Smooth muscle cell (in vitro differentiated cells): ENCODE measurements around the gene BEX4. TPM values are rescaled to one million over a fixed set of nuclear protein-coding genes. Genes with fewer than 3 reads are reported as not detected.
"Not testable (repeated sequence)": the region's sequence is repeated elsewhere in the genome, so short reads cannot be mapped to it uniquely, and the experiment has no call there.

Experiments
- DNase-seq: peaks from one replicate; lab custom pipeline; 2025; ENCODE audit not compliant: unreplicated experiment; lab: John Stamatoyannopoulos, UW
- H2AFZ ChIP-seq: fragments of 200-600 bp; sonication (generic); 2 replicates; pipeline ENCODE4 v1.6.0; 2016; ENCODE audit warnings: antibody characterized with exemption, low read depth, mild to moderate bottlenecking
- H3F3A ChIP-seq: fragments of 200-600 bp; sonication (generic); 2 replicates; pipeline ENCODE4 v1.6.0; 2017; ENCODE audit warnings: antibody characterized with exemption, low read depth
- H3K27ac ChIP-seq: fragments of 200-600 bp; sonication (generic); 2 replicates; pipeline ENCODE4 v1.5.1; 2016; ENCODE audit warnings: low read depth, mild to moderate bottlenecking
- H3K27me3 ChIP-seq: fragments of 200-600 bp; sonication (generic); 2 replicates; pipeline ENCODE4 v1.6.1; 2016; ENCODE audit warnings: low read depth, mild to moderate bottlenecking
- H3K36me3 ChIP-seq: fragments of 200-600 bp; sonication (generic); 2 replicates; pipeline ENCODE4 v1.5.1; 2016; ENCODE audit warnings: low read depth
- H3K4me1 ChIP-seq: fragments of 200-600 bp; sonication (generic); 2 replicates; pipeline ENCODE4 v1.5.1; 2016; ENCODE audit warnings: low read depth
- H3K4me2 ChIP-seq: fragments of 200-600 bp; sonication (generic); 2 replicates; pipeline ENCODE4 v1.6.0; 2016; ENCODE audit warnings: mild to moderate bottlenecking
- H3K4me3 ChIP-seq: fragments of 200-600 bp; sonication (generic); 2 replicates; pipeline ENCODE4 v1.5.1; 2016; ENCODE audit warnings: mild to moderate bottlenecking
- H3K79me2 ChIP-seq: fragments of 200-600 bp; sonication (generic); 2 replicates; pipeline ENCODE4 v1.6.0; 2016; ENCODE audit warnings: low read depth, mild to moderate bottlenecking
- H3K9ac ChIP-seq: fragments of 200-600 bp; sonication (generic); 2 replicates; pipeline ENCODE4 v1.6.0; 2016; ENCODE audit warnings: low read depth
- H3K9me3 ChIP-seq: fragments of 200-600 bp; sonication (generic); replicated peaks from 2 replicates; pipeline ENCODE4 v1.5.1; 2016; ENCODE audit warnings: low read depth
- H4K20me1 ChIP-seq: fragments of 200-600 bp; sonication (generic); 2 replicates; pipeline ENCODE4 v1.6.0; 2016; ENCODE audit warnings: low read depth
- CTCF ChIP-seq: fragments of 200-600 bp; sonication (generic); IDR thresholded peaks from 2 replicates; pipeline ENCODE4 v1.5.1; 2017; ENCODE audit warnings: borderline replicate concordance, mild to moderate bottlenecking, antibody characterized with exemption; ENCODE audit not compliant: insufficient read depth, poor library complexity, severe bottlenecking
- WGBS: methylation state at CpG from one replicate; pipeline ENCODE4 v1.1.7; 2016; ENCODE audit warnings: low lambda C conversion rate; 5-methylcytosine and 5-hydroxymethylcytosine counted together
- polyA plus RNA-seq: library from polyadenylated mRNA; unstranded; fragments of >200 nt; fragmentation: Nextera tagmentation; extraction: Ambion mirVana; gene quantifications from 2 replicates; pipeline ENCODE4 v1.2.1, GENCODE V29; 2016
- total RNA-seq: library from RNA; depleted of rRNA; stranded (reverse); fragments of >200 nt; gene quantifications from 2 replicates; pipeline ENCODE4 v1.2.3, GENCODE V29; 2014

BEX4 gene
- total and polyA plus RNA-seq, 2 experiments from 2014 or later: 48.7 to 107 TPM

- no peaks in the 10 kb centered on the region for H3K27me3 ChIP-seq
- no peaks in the 10 kb centered on the region for H4K20me1 ChIP-seq
- H3K27ac ChIP-seq: no peak overlapping the region
- H3F3A ChIP-seq: no peaks in the 10 kb centered on the region
- H3K79me2 ChIP-seq: no peaks in the 10 kb centered on the region
- TF ChIP-seq CTCF: no peak
- H3K36me3 ChIP-seq: no peaks in the 10 kb centered on the region
- DNase-seq: no peak
- H3K4me1 ChIP-seq: no peaks in the 10 kb centered on the region
- H3K4me2 ChIP-seq: no peak overlapping the region
- WGBS: 79% methylated on average over 2 of the region's 2 CpGs
- no peak overlapping the region for H3K4me3 ChIP-seq
- H2AFZ ChIP-seq: no peak overlapping the region
- no peak overlapping the region for H3K9ac ChIP-seq
- no peaks in the 10 kb centered on the region for H3K9me3 ChIP-seq
These were observed 17.1 kb upstream of the BEX4 start for GRCh38 chrX:103197721-103198306.

GRCh38 chrX:103198668-103199067 is 16.2 kb upstream of the BEX4 start:
- H3K4me1 ChIP-seq, H3K9ac ChIP-seq, H3K36me3 ChIP-seq, H3F3A ChIP-seq, DNase-seq, H2AFZ ChIP-seq, H3K79me2 ChIP-seq, H3K9me3 ChIP-seq, H3K27me3 ChIP-seq, H3K4me2 ChIP-seq, H3K27ac ChIP-seq, H3K4me3 ChIP-seq, H4K20me1 ChIP-seq: not testable (repeated sequence)
- 89% methylated on average over 4 of the region's 4 CpGs for WGBS

- Histone ChIP-seq H3K4me2 (no peak overlapping the region), H3K4me3 (no peak overlapping the region), H3K27me3 (no peaks in the 10 kb centered on the region), H3K9ac (no peak overlapping the region), H3K4me1 (no peaks in the 10 kb centered on the region), H3K36me3 (no peaks in the 10 kb centered on the region), H2AFZ (no peak overlapping the region), H3F3A (no peaks in the 10 kb centered on the region), H4K20me1 (no peaks in the 10 kb centered on the region), H3K9me3 (no peaks in the 10 kb centered on the region), H3K79me2 (no peaks in the 10 kb centered on the region), H3K27ac (no peak overlapping the region)
- TF ChIP-seq CTCF: no peak
- whole genome bisulfite sequencing: 79% methylated on average over 3 of the region's 3 CpGs
- DNase-seq: no peak
These were observed 13.9 kb upstream of the BEX4 start for GRCh38 chrX:103201041-103201440.

- Histone ChIP-seq H3K4me1 (no peaks in the 10 kb centered on the region), H2AFZ (no peak overlapping the region), H3K9me3 (no peaks in the 10 kb centered on the region), H3K4me3 (no peak overlapping the region), H3K4me2 (no peak overlapping the region), H3K79me2 (no peaks in the 10 kb centered on the region), H3K27me3 (no peaks in the 10 kb centered on the region), H3K9ac (no peak overlapping the region), H3K27ac (no peak overlapping the region), H3K36me3 (no peaks in the 10 kb centered on the region), H4K20me1 (no peaks in the 10 kb centered on the region), H3F3A (no peaks in the 10 kb centered on the region)
- no peak for DNase-seq
- 93% methylated on average over 5 of the region's 5 CpGs for WGBS
- TF ChIP-seq CTCF: no peak
These were observed 4.9 kb upstream of the BEX4 start for GRCh38 chrX:103210056-103210455.
